Activated CD4-positive, alpha-beta memory T cell treated with anti-CD3 and anti-CD28 coated beads for 36 hours (primary cell): ENCODE data around the gene MYO3B. TPM values are rescaled to one million over a fixed set of nuclear protein-coding genes. Genes with fewer than 3 reads are reported as not detected.

ENCODE experiments used
- CTCF ChIA-PET: fragments of 350-600 bp; sonication (Branson Sonifier 250); formaldehyde crosslinking; loops from one replicate; lab custom pipeline; 2021; ENCODE audit warnings: antibody characterized with exemption, inconsistent platforms; lab: Charles Lee
- POLR2A ChIA-PET: fragments of 350-600 bp; sonication (Branson Sonifier 250); formaldehyde crosslinking; loops from one replicate; lab custom pipeline; 2021; ENCODE audit warnings: antibody characterized with exemption; lab: Charles Lee
- DNase-seq: peaks from one replicate; pipeline ENCODE4 v3.0.0-alpha.2; 2020
- H3K27ac Mint-ChIP-seq: one replicate; pipeline ENCODE4 v1.8.0; 2021; ENCODE audit warnings: mixed read lengths
- H3K27me3 Mint-ChIP-seq: one replicate; pipeline ENCODE4 v1.8.0; 2021; ENCODE audit warnings: mixed read lengths
- H3K36me3 Mint-ChIP-seq: one replicate; pipeline ENCODE4 v1.8.0; 2021; ENCODE audit warnings: mixed read lengths
- H3K4me1 Mint-ChIP-seq: one replicate; pipeline ENCODE4 v1.8.0; 2021; ENCODE audit warnings: low read depth, mixed read lengths
- H3K4me3 Mint-ChIP-seq: one replicate; pipeline ENCODE4 v1.8.0; 2021; ENCODE audit warnings: mild to moderate bottlenecking, mixed read lengths
- H3K9me3 Mint-ChIP-seq: one replicate; pipeline ENCODE4 v1.8.0; 2021; ENCODE audit warnings: mixed read lengths
- intact Hi-C: fragments of 100-400 bp; cut with micrococcal nuclease; formaldehyde crosslinking; loops from one replicate; pipeline ENCODE4 v1.15.1; 2023
- total RNA-seq, 2 experiments: library from RNA; stranded (reverse); gene quantifications; one replicate each; pipeline ENCODE4 v1.2.3, GENCODE V29; 2021

The MYO3B gene
- total RNA-seq, 2 experiments from 2014 or later: 0.48 TPM

GRCh38 chr2:170449034-170449433 lies 271.1 kb downstream of the MYO3B start:
- no peaks in the 10 kb centered on the region for H3K4me1 Mint-ChIP-seq
- peaks cover 8% of the 10 kb centered on the region for H3K9me3 Mint-ChIP-seq
- CTCF ChIA-PET: no interaction called here
- POLR2A ChIA-PET: no interaction called here
- no peak overlapping the region for H3K27ac Mint-ChIP-seq
- DNase-seq: no peak
- intact Hi-C loops: no loop called here
- no peak overlapping the region for H3K4me3 Mint-ChIP-seq
- H3K27me3 Mint-ChIP-seq: peaks cover 15% of the 10 kb centered on the region
- no peaks in the 10 kb centered on the region for H3K36me3 Mint-ChIP-seq

- Mint-ChIP-seq H3K9me3 (no peaks in the 10 kb centered on the region), H3K27ac (no peak overlapping the region), H3K27me3 (peaks cover 2% of the 10 kb centered on the region), H3K36me3 (no peaks in the 10 kb centered on the region), H3K4me1 (no peaks in the 10 kb centered on the region), H3K4me3 (no peak overlapping the region)
- POLR2A ChIA-PET: no interaction called here
- intact Hi-C loops: no loop called here
- DNase-seq: no peak
- CTCF ChIA-PET: no interaction called here
Measured at GRCh38 chr2:170454471-170455372, 276.8 kb downstream of the MYO3B start.

- no peaks in the 10 kb centered on the region for H3K36me3 Mint-ChIP-seq
- H3K4me3 Mint-ChIP-seq: no peak overlapping the region
- H3K4me1 Mint-ChIP-seq: no peaks in the 10 kb centered on the region
- ChIA-PET CTCF (no interaction called here), POLR2A (no interaction called here)
- H3K9me3 Mint-ChIP-seq: no peaks in the 10 kb centered on the region
- no peak overlapping the region for H3K27ac Mint-ChIP-seq
- intact Hi-C loops: no loop called here
- peaks cover 2% of the 10 kb centered on the region for H3K27me3 Mint-ChIP-seq
- DNase-seq: no peak
Measured at GRCh38 chr2:170455617-170456426, 277.9 kb downstream of the MYO3B start.

GRCh38 chr2:170456914-170457313 lies 279.0 kb downstream of the MYO3B start:
- H3K36me3 Mint-ChIP-seq: no peaks in the 10 kb centered on the region
- no peak for DNase-seq

GRCh38 chr2:170457742-170458141 lies 279.8 kb downstream of the MYO3B start:
- Mint-ChIP-seq H3K4me3 (no peak overlapping the region), H3K27ac (no peak overlapping the region), H3K27me3 (peaks cover 2% of the 10 kb centered on the region), H3K9me3 (no peaks in the 10 kb centered on the region), H3K36me3 (no peaks in the 10 kb centered on the region), H3K4me1 (no peaks in the 10 kb centered on the region)
- no peak for DNase-seq
- intact Hi-C loops: no loop called here
- POLR2A ChIA-PET: no interaction called here
- CTCF ChIA-PET: no interaction called here

More at GRCh38 chr2:170456914-170457313, 279.0 kb downstream of the MYO3B start:
- Mint-ChIP-seq H3K4me1 (no peaks in the 10 kb centered on the region), H3K9me3 (no peaks in the 10 kb centered on the region), H3K27ac (no peak overlapping the region), H3K4me3 (no peak overlapping the region), H3K27me3 (peaks cover 2% of the 10 kb centered on the region)
- intact Hi-C loops: no loop called here
- ChIA-PET POLR2A (no interaction called here), CTCF (no interaction called here)

GRCh38 chr2:170461889-170462288 lies 283.9 kb downstream of the MYO3B start:
- peaks cover 2% of the 10 kb centered on the region for H3K27me3 Mint-ChIP-seq
- ChIA-PET POLR2A (interaction anchor here (0.6 kb wide), 1 partner anchor 87 kb away, joined by 3 read pairs; no protein-coding TSS in a partner anchor), CTCF (no interaction called here)
- H3K36me3 Mint-ChIP-seq: no peaks in the 10 kb centered on the region
- H3K4me3 Mint-ChIP-seq: no peak overlapping the region
- no peaks in the 10 kb centered on the region for H3K9me3 Mint-ChIP-seq
- H3K27ac Mint-ChIP-seq: no peak overlapping the region
- intact Hi-C loops: no loop called here
- H3K4me1 Mint-ChIP-seq: no peaks in the 10 kb centered on the region
- no peak for DNase-seq

- Mint-ChIP-seq H3K36me3 (no peaks in the 10 kb centered on the region), H3K27ac (no peak overlapping the region), H3K27me3 (peaks cover 2% of the 10 kb centered on the region), H3K9me3 (no peaks in the 10 kb centered on the region), H3K4me1 (no peaks in the 10 kb centered on the region), H3K4me3 (no peak overlapping the region)
- intact Hi-C loops: no loop called here
- DNase-seq: no peak
- CTCF ChIA-PET: no interaction called here
- POLR2A ChIA-PET: no interaction called here
Measured at GRCh38 chr2:170462433-170463205, 284.7 kb downstream of the MYO3B start.

- POLR2A ChIA-PET: no interaction called here
- H3K36me3 Mint-ChIP-seq: no peaks in the 10 kb centered on the region
- CTCF ChIA-PET: no interaction called here
- H3K27me3 Mint-ChIP-seq: peaks cover 2% of the 10 kb centered on the region
- no peak overlapping the region for H3K27ac Mint-ChIP-seq
- H3K4me1 Mint-ChIP-seq: peaks cover 1% of the 10 kb centered on the region
- no peak overlapping the region for H3K4me3 Mint-ChIP-seq
- intact Hi-C loops: no loop called here
- H3K9me3 Mint-ChIP-seq: no peaks in the 10 kb centered on the region
- DNase-seq: no peak
Measured at GRCh38 chr2:170463206-170463537, 285.2 kb downstream of the MYO3B start.

- DNase-seq: no peak
- H3K9me3 Mint-ChIP-seq: no peaks in the 10 kb centered on the region
- intact Hi-C loops: no loop called here
- H3K27me3 Mint-ChIP-seq: no peaks in the 10 kb centered on the region
- H3K4me3 Mint-ChIP-seq: no peak overlapping the region
- H3K4me1 Mint-ChIP-seq: peaks cover 1% of the 10 kb centered on the region
- ChIA-PET CTCF (interaction anchor here (0.6 kb wide), 1 partner anchor 135 kb away, joined by 3 read pairs; no protein-coding TSS in a partner anchor), POLR2A (no interaction called here)
- H3K36me3 Mint-ChIP-seq: no peaks in the 10 kb centered on the region
- H3K27ac Mint-ChIP-seq: no peak overlapping the region
Measured at GRCh38 chr2:170464268-170464667, 286.3 kb downstream of the MYO3B start.

GRCh38 chr2:170465241-170465640 lies 287.3 kb downstream of the MYO3B start:
- intact Hi-C loops: no loop called here
- Mint-ChIP-seq H3K27ac (no peak overlapping the region), H3K9me3 (no peaks in the 10 kb centered on the region), H3K4me3 (no peak overlapping the region), H3K36me3 (no peaks in the 10 kb centered on the region), H3K4me1 (peaks cover 1% of the 10 kb centered on the region), H3K27me3 (no peaks in the 10 kb centered on the region)
- POLR2A ChIA-PET: no interaction called here
- CTCF ChIA-PET: no interaction called here
- DNase-seq: no peak

GRCh38 chr2:170466632-170467031 lies 288.7 kb downstream of the MYO3B start:
- H3K27ac Mint-ChIP-seq: no peak overlapping the region
- H3K27me3 Mint-ChIP-seq: no peaks in the 10 kb centered on the region
- no peak for DNase-seq
- POLR2A ChIA-PET: no interaction called here
- CTCF ChIA-PET: no interaction called here
- intact Hi-C loops: no loop called here
- no peak overlapping the region for H3K4me3 Mint-ChIP-seq
- no peaks in the 10 kb centered on the region for H3K36me3 Mint-ChIP-seq
- no peaks in the 10 kb centered on the region for H3K9me3 Mint-ChIP-seq
- peaks cover 1% of the 10 kb centered on the region for H3K4me1 Mint-ChIP-seq
